HepG2 (cell line): ENCODE data around the gene NPDC1. TPM values are rescaled to one million over a fixed set of nuclear protein-coding genes. Genes with fewer than 3 reads are reported as not detected.
A peak's percentile ranks its signal among the peaks of the same experiment; 100 is the strongest.

Experiments used
- FOSL1 ChIP-seq: sonication (generic); formaldehyde crosslinking; IDR thresholded peaks from 2 replicates; pipeline ENCODE4 v1.9.0; 2021; ENCODE audit warnings: missing genetic modification reagents, borderline replicate concordance
- HMG20A ChIP-seq: IDR thresholded peaks from 2 replicates; pipeline ENCODE4 v1.6.1; 2016; ENCODE audit warnings: borderline replicate concordance
- MLLT10 ChIP-seq: sonication (generic); formaldehyde crosslinking; IDR thresholded peaks from 2 replicates; pipeline ENCODE4 v1.4.0; 2020; ENCODE audit warnings: missing genetic modification reagents
- RELA ChIP-seq: sonication (generic); formaldehyde crosslinking; IDR thresholded peaks from 2 replicates; pipeline ENCODE4 v1.4.0; 2020; ENCODE audit warnings: missing genetic modification reagents
- SUZ12 ChIP-seq: fragments of 150-350 bp; IDR thresholded peaks from 2 replicates; pipeline ENCODE4 v1.6.1; 2014; ENCODE audit warnings: low read depth, low read length
- U2AF2 ChIP-seq: fragments of 200-400 bp; formaldehyde crosslinking; IDR thresholded peaks from 2 replicates; pipeline ENCODE4 v1.6.1; 2017; ENCODE audit warnings: low read depth, mild to moderate bottlenecking, low read length
- XRCC5 ChIP-seq: fragments of 200-400 bp; formaldehyde crosslinking; optimal IDR thresholded peaks from 2 replicates; pipeline ENCODE3; 2017; ENCODE audit warnings: mild to moderate bottlenecking, low read length
- ZFP36L2 ChIP-seq: sonication (generic); formaldehyde crosslinking; IDR thresholded peaks from 2 replicates; pipeline ENCODE4 v1.4.0; 2020; ENCODE audit warnings: missing genetic modification reagents
- ZMYM2 ChIP-seq: sonication (generic); formaldehyde crosslinking; IDR thresholded peaks from 2 replicates; pipeline ENCODE4 v1.8.0; 2022; ENCODE audit warnings: mild to moderate bottlenecking, missing genetic modification reagents
- ZNF138 ChIP-seq: sonication (generic); formaldehyde crosslinking; IDR thresholded peaks from 2 replicates; pipeline ENCODE4 v1.5.0; 2020; ENCODE audit warnings: mild to moderate bottlenecking, low read depth, missing genetic modification reagents
- ZNF296 ChIP-seq: sonication (generic); formaldehyde crosslinking; conservative IDR thresholded peaks from 2 replicates; pipeline ENCODE4 v1.5.0; 2020; ENCODE audit warnings: mild to moderate bottlenecking, missing genetic modification reagents
- polyA plus RNA-seq, 8 experiments: library from polyadenylated mRNA; depleted of rRNA in 3 of 8; stranded (reverse) in 7 of 8; unstranded in 1 of 8; fragments of >200 nt; fragmentation: Illumina TruSeq in 4 of 8; extraction: Trizol in 4 of 8; gene quantifications; 2 replicates each; pipeline versions ENCODE4 v1.2.1 to v1.2.3, GENCODE V29; 2011 to 2016; ENCODE audit warnings: low read depth in 4 of 8, missing spikeins in 1 of 8, mixed read lengths in 1 of 8; ENCODE audit not compliant: insufficient read depth in 1 of 8
- total RNA-seq, 5 experiments: library from RNA; depleted of rRNA; stranded (reverse); fragments of >200 nt; fragmentation: Illumina TruSeq; extraction: Trizol; gene quantifications; 2 replicates each; pipeline ENCODE4 v1.2.3, GENCODE V29; 2016; ENCODE audit warnings: low read depth in 1 of 5
- TF ChIP-seq, protein P1 (sequence below): sonication (generic); formaldehyde crosslinking; IDR thresholded peaks from 2 replicates; pipeline ENCODE4 v1.4.0; 2020; ENCODE audit warnings: missing genetic modification reagents, mild to moderate bottlenecking, borderline replicate concordance
- TF ChIP-seq, protein P2 (sequence below): sonication (generic); formaldehyde crosslinking; IDR thresholded peaks from 2 replicates; pipeline ENCODE4 v1.4.0; 2020; ENCODE audit warnings: missing genetic modification reagents, borderline replicate concordance
- TF ChIP-seq, protein P3 (sequence below): sonication (generic); formaldehyde crosslinking; IDR thresholded peaks from 2 replicates; pipeline ENCODE4 v1.4.0; 2020; ENCODE audit warnings: missing genetic modification reagents
- TF ChIP-seq, protein P4 (sequence below): sonication (generic); formaldehyde crosslinking; IDR thresholded peaks from 2 replicates; pipeline ENCODE4 v1.5.0; 2020; ENCODE audit warnings: mild to moderate bottlenecking, missing genetic modification reagents

The NPDC1 gene
- total and polyA plus RNA-seq, 2 of the 13 experiments (the other 11 are each of a cell fraction or from before 2014, with no cell fraction given), result 0.84 to 5.4 TPM

DNA sequence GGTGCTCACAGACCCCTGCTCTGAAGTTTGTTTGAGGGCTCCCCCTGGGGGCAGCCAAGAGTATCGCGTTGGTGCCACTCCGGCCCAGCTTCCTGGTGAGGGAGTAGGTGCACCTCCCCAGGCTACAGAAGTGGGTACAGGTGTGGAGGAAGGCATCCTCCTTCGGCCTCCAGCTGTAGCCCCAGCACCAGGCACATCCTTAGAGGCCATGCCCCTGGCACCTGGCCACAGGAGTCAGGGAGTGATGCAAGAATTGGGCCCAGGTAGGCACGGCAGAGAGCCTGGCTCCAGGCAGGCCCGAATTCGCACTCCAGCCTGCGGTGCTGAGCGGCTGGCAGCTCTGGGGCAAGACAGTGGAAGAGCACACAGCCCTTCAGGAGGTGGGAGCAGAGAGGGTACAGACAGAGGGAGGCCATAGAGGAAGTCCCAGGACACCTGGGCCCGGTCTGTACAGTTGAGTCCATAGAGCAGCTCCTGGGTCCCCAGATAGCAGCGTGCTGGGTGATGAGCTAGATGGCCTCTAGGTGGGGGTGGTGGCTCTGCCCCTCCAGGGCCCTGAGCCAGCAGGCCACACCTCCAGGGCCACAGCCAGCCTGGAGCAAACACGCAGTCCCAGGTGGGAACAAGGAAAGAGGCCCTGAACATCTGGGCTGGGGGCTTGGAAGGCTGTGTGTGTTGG, 22.0 kb upstream of the NPDC1 start (continued):
- no peak for TF ChIP-seq HMG20A (CRISPR knock-in tag)
- no peak for TF ChIP-seq U2AF2
- no peak for TF ChIP-seq ZFP36L2
- no peak for TF ChIP-seq FOSL1 (CRISPR knock-in tag)
- TF ChIP-seq ZMYM2 (CRISPR knock-in tag), result no peak
- TF ChIP-seq RELA (CRISPR knock-in tag), result no peak
- TF ChIP-seq MLLT10 (CRISPR knock-in tag), result no peak
- 0 out of 2 replicates have a peak, but pooled peaks have one; percentile 15 for TF ChIP-seq ZNF138 (CRISPR knock-in tag)
- no peak for TF ChIP-seq SUZ12
- TF ChIP-seq, protein P1, sequence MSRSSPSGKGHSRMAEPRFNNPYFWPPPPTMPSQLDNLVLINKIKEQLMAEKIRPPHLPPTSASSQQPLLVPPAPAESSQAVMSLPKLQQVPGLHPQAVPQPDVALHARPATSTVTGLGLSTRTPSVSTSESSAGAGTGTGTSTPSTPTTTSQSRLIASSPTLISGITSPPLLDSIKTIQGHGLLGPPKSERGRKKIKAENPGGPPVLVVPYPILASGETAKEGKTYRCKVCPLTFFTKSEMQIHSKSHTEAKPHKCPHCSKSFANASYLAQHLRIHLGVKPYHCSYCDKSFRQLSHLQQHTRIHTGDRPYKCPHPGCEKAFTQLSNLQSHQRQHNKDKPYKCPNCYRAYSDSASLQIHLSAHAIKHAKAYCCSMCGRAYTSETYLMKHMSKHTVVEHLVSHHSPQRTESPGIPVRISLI (CRISPR knock-in tag), result peak; percentile 47; the same call in 1 of the 2 replicates
- no peak for TF ChIP-seq XRCC5
- TF ChIP-seq ZNF296, result no peak
- TF ChIP-seq, protein P2, sequence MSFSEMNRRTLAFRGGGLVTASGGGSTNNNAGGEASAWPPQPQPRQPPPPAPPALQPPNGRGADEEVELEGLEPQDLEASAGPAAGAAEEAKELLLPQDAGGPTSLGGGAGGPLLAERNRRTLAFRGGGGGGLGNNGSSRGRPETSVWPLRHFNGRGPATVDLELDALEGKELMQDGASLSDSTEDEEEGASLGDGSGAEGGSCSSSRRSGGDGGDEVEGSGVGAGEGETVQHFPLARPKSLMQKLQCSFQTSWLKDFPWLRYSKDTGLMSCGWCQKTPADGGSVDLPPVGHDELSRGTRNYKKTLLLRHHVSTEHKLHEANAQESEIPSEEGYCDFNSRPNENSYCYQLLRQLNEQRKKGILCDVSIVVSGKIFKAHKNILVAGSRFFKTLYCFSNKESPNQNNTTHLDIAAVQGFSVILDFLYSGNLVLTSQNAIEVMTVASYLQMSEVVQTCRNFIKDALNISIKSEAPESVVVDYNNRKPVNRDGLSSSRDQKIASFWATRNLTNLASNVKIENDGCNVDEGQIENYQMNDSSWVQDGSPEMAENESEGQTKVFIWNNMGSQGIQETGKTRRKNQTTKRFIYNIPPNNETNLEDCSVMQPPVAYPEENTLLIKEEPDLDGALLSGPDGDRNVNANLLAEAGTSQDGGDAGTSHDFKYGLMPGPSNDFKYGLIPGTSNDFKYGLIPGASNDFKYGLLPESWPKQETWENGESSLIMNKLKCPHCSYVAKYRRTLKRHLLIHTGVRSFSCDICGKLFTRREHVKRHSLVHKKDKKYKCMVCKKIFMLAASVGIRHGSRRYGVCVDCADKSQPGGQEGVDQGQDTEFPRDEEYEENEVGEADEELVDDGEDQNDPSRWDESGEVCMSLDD (CRISPR knock-in tag), result no peak
- TF ChIP-seq, protein P3, sequence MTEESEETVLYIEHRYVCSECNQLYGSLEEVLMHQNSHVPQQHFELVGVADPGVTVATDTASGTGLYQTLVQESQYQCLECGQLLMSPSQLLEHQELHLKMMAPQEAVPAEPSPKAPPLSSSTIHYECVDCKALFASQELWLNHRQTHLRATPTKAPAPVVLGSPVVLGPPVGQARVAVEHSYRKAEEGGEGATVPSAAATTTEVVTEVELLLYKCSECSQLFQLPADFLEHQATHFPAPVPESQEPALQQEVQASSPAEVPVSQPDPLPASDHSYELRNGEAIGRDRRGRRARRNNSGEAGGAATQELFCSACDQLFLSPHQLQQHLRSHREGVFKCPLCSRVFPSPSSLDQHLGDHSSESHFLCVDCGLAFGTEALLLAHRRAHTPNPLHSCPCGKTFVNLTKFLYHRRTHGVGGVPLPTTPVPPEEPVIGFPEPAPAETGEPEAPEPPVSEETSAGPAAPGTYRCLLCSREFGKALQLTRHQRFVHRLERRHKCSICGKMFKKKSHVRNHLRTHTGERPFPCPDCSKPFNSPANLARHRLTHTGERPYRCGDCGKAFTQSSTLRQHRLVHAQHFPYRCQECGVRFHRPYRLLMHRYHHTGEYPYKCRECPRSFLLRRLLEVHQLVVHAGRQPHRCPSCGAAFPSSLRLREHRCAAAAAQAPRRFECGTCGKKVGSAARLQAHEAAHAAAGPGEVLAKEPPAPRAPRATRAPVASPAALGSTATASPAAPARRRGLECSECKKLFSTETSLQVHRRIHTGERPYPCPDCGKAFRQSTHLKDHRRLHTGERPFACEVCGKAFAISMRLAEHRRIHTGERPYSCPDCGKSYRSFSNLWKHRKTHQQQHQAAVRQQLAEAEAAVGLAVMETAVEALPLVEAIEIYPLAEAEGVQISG (CRISPR knock-in tag), result peak; percentile 31; the same call in 1 of the 2 replicates
- TF ChIP-seq, protein P4, sequence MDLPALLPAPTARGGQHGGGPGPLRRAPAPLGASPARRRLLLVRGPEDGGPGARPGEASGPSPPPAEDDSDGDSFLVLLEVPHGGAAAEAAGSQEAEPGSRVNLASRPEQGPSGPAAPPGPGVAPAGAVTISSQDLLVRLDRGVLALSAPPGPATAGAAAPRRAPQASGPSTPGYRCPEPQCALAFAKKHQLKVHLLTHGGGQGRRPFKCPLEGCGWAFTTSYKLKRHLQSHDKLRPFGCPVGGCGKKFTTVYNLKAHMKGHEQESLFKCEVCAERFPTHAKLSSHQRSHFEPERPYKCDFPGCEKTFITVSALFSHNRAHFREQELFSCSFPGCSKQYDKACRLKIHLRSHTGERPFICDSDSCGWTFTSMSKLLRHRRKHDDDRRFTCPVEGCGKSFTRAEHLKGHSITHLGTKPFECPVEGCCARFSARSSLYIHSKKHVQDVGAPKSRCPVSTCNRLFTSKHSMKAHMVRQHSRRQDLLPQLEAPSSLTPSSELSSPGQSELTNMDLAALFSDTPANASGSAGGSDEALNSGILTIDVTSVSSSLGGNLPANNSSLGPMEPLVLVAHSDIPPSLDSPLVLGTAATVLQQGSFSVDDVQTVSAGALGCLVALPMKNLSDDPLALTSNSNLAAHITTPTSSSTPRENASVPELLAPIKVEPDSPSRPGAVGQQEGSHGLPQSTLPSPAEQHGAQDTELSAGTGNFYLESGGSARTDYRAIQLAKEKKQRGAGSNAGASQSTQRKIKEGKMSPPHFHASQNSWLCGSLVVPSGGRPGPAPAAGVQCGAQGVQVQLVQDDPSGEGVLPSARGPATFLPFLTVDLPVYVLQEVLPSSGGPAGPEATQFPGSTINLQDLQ (CRISPR knock-in tag), result no peak
